Measurements from ENCODE around the gene KTN1.
A peak's percentile ranks its signal among the peaks of the same experiment; 100 is the strongest.

KTN1 gene

DNA sequence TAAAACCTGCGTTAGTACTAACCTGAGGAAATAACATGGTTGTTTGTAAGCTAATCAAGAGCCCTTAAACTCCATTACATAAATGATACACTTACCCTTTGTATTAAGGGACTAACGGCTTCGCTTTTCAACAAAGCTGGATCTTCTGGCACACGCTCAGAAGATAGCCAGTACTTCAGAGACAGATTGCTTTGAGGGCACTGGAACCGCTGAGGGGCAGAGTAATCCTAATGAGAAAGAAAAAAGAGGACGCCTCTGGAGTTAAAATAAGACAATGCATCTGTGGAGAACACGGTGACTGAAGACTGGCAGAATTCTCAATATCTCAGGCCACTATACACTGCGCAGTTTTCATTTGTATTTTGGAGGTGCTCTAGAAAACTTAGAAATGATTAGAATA, 1.5 kb upstream of the KTN1 start:
- Histone ChIP-seq H3K27me3 (ENCODE audit: insufficient read depth, low read length, poor library complexity, severe bottlenecking) (no peaks in the 10 kb centered on the region), H3K4me3 (ENCODE audit: low read length, poor library complexity, severe bottlenecking) (peak overlapping the region; percentile 81), H3K36me3 (ENCODE audit: insufficient read depth, low read length) (no peaks in the 10 kb centered on the region), H3K9ac (ENCODE audit: low read depth, low read length, poor library complexity, severe bottlenecking) (peak overlapping the region; percentile 71), H4K20me1 (ENCODE audit: insufficient read depth, low read length, poor library complexity, severe bottlenecking) (peaks cover 30% of the 10 kb centered on the region), H3K79me2 (ENCODE audit: insufficient read depth, low read length) (peaks cover 41% of the 10 kb centered on the region), H2AFZ (ENCODE audit: low read length) (no peak overlapping the region), H3K4me2 (ENCODE audit: low read depth, low read length, poor library complexity, severe bottlenecking) (peak overlapping the region; percentile 67), H3K9me3 (ENCODE audit: insufficient read depth, low read depth, low read length) (no peaks in the 10 kb centered on the region), H3K4me1 (ENCODE audit: insufficient read depth, low read length, poor library complexity, severe bottlenecking) (peaks cover 35% of the 10 kb centered on the region), H3K9me2 (replicated peaks; ENCODE audit: low read depth, low read length) (no peaks in the 10 kb centered on the region), H3F3A (ENCODE audit: low read depth) (no peaks in the 10 kb centered on the region)
- TF ChIP-seq, protein P1, sequence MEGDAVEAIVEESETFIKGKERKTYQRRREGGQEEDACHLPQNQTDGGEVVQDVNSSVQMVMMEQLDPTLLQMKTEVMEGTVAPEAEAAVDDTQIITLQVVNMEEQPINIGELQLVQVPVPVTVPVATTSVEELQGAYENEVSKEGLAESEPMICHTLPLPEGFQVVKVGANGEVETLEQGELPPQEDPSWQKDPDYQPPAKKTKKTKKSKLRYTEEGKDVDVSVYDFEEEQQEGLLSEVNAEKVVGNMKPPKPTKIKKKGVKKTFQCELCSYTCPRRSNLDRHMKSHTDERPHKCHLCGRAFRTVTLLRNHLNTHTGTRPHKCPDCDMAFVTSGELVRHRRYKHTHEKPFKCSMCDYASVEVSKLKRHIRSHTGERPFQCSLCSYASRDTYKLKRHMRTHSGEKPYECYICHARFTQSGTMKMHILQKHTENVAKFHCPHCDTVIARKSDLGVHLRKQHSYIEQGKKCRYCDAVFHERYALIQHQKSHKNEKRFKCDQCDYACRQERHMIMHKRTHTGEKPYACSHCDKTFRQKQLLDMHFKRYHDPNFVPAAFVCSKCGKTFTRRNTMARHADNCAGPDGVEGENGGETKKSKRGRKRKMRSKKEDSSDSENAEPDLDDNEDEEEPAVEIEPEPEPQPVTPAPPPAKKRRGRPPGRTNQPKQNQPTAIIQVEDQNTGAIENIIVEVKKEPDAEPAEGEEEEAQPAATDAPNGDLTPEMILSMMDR (conservative IDR thresholded peaks at IDR 0.05; ENCODE audit: low read length) = no peak

GRCh38 chr14:55580470-55581341, 699 bp downstream of the KTN1 start:
- Histone ChIP-seq H3K4me3 (ENCODE audit: low read length, poor library complexity, severe bottlenecking) (peak overlapping the region; percentile 92), H3K36me3 (ENCODE audit: insufficient read depth, low read length) (no peaks in the 10 kb centered on the region), H3F3A (ENCODE audit: low read depth) (no peaks in the 10 kb centered on the region), H2AFZ (ENCODE audit: low read length) (peak overlapping the region; percentile 82), H3K79me2 (ENCODE audit: insufficient read depth, low read length) (peaks cover 63% of the 10 kb centered on the region), H3K4me1 (ENCODE audit: insufficient read depth, low read length, poor library complexity, severe bottlenecking) (peaks cover 54% of the 10 kb centered on the region), H3K27me3 (ENCODE audit: insufficient read depth, low read length, poor library complexity, severe bottlenecking) (no peaks in the 10 kb centered on the region), H3K9me2 (replicated peaks; ENCODE audit: low read depth, low read length) (no peaks in the 10 kb centered on the region), H3K9ac (ENCODE audit: low read depth, low read length, poor library complexity, severe bottlenecking) (peak overlapping the region; percentile 89), H3K9me3 (ENCODE audit: insufficient read depth, low read depth, low read length) (no peaks in the 10 kb centered on the region), H3K4me2 (ENCODE audit: low read depth, low read length, poor library complexity, severe bottlenecking) (peak overlapping the region; percentile 87), H4K20me1 (ENCODE audit: insufficient read depth, low read length, poor library complexity, severe bottlenecking) (peaks cover 51% of the 10 kb centered on the region)
- TF ChIP-seq EZH2phosphoT487 (IDR thresholded peaks at IDR 0.05; ENCODE audit: borderline replicate concordance) = no peak
- TF ChIP-seq, protein P1 (conservative IDR thresholded peaks at IDR 0.05; ENCODE audit: low read length) = no peak

DNA sequence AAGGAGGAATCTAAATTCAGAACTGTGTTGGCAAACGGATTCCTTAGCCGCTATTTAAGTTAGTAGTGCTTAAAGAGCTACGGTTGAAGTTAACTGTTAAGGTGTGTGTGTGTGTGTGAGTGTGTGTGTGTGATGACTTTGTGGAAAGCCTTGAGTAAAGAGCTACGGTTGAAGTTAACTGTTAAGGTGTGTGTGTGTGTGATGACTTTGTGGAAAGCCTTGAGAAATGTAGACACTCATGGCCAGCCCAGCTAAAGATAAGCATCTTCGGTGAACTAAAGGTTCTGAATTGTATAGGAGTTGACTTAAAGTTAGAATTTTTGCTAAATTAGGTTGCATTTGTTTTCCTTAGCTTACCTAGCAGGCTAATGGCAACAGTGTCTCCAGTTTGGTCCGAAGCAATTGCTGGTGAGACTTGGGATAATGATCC, 1.4 kb downstream of the KTN1 start:
- Histone ChIP-seq H3K79me2 (ENCODE audit: insufficient read depth, low read length) (peaks cover 70% of the 10 kb centered on the region), H2AFZ (ENCODE audit: low read length) (peak overlapping the region; percentile 82; the same call in 1 of the 2 replicates)

More for the DNA sequence above, 1.4 kb downstream of the KTN1 start:
- H3K4me2 ChIP-seq (ENCODE audit: low read depth, low read length, poor library complexity, severe bottlenecking) = peak overlapping the region; percentile 87
- peaks cover 60% of the 10 kb centered on the region for H3K4me1 ChIP-seq (ENCODE audit: insufficient read depth, low read length, poor library complexity, severe bottlenecking)
- H4K20me1 ChIP-seq (ENCODE audit: insufficient read depth, low read length, poor library complexity, severe bottlenecking) = peaks cover 58% of the 10 kb centered on the region
- H3K9me3 ChIP-seq (ENCODE audit: insufficient read depth, low read depth, low read length) = no peaks in the 10 kb centered on the region
- H3K27me3 ChIP-seq (ENCODE audit: insufficient read depth, low read length, poor library complexity, severe bottlenecking) = no peaks in the 10 kb centered on the region
- no peaks in the 10 kb centered on the region for H3F3A ChIP-seq (ENCODE audit: low read depth)
- H3K36me3 ChIP-seq (ENCODE audit: insufficient read depth, low read length) = no peaks in the 10 kb centered on the region
- no peak for TF ChIP-seq EZH2phosphoT487 (IDR thresholded peaks at IDR 0.05; ENCODE audit: borderline replicate concordance)
- TF ChIP-seq, protein P1 (conservative IDR thresholded peaks at IDR 0.05; ENCODE audit: low read length) = no peak
- H3K9me2 ChIP-seq (replicated peaks; ENCODE audit: low read depth, low read length) = no peaks in the 10 kb centered on the region
- H3K4me3 ChIP-seq (ENCODE audit: low read length, poor library complexity, severe bottlenecking) = peak overlapping the region; percentile 92
- peak overlapping the region; percentile 89 for H3K9ac ChIP-seq (ENCODE audit: low read depth, low read length, poor library complexity, severe bottlenecking)

All from Loucy (cell line).